Lower lobe of right lung (tissue), 2 donors: Measurements from ENCODE around the gene ASCL3. TPM values are rescaled to one million over a fixed set of nuclear protein-coding genes. Genes with fewer than 3 reads are reported as not detected.
"Not testable (repeated sequence)": the region's sequence is repeated elsewhere in the genome, so short reads cannot be mapped to it uniquely, and the experiment has no call there.

ENCODE experiments used
- ATAC-seq, 2 donors: fragments of 200-7000 bp; cut with Tn5 transposase; one replicate each; pipeline ENCODE4 v1.9.1; 2020 to 2022; ENCODE audit warnings: mild to moderate bottlenecking in 2 of 2, moderate library complexity in 2 of 2
- DNase-seq: peaks from one replicate; pipeline ENCODE4 v3.0.0-alpha.2; 2020
- H3K27ac ChIP-seq: fragments of 200-600 bp; one replicate; pipeline ENCODE4 v1.8.0; 2022
- H3K27me3 ChIP-seq: fragments of 200-600 bp; one replicate; pipeline ENCODE4 v1.8.0; 2022; ENCODE audit warnings: low read depth
- H3K36me3 ChIP-seq: fragments of 200-600 bp; one replicate; pipeline ENCODE4 v1.8.0; 2022; ENCODE audit warnings: mild to moderate bottlenecking
- H3K4me1 ChIP-seq: fragments of 200-600 bp; one replicate; pipeline ENCODE4 v1.8.0; 2022
- H3K4me3 ChIP-seq: fragments of 200-600 bp; one replicate; pipeline ENCODE4 v1.8.0; 2022; ENCODE audit warnings: mild to moderate bottlenecking
- H3K9me3 ChIP-seq: fragments of 200-600 bp; one replicate; pipeline ENCODE4 v1.8.0; 2022
- CTCF ChIP-seq: fragments of 200-600 bp; IDR thresholded peaks from one replicate; pipeline ENCODE4 v1.8.0; 2022; ENCODE audit warnings: antibody characterized with exemption, mild to moderate bottlenecking
- intact Hi-C: fragments of 100-400 bp; cut with DNase I; formaldehyde crosslinking; loops from one replicate; pipeline ENCODE4 v1.11.0; 2022
- total RNA-seq: library from RNA; stranded (reverse); fragmentation: NEBNext Ultra II Directional; extraction: Animal tissue kit (Norgen Biotek cat#: 25700); gene quantifications from one replicate; pipeline ENCODE4 v1.2.1, GENCODE V29; 2021
- donor health status: DM: no; HTN: yes; CAD: no; lungs with severe emphysema.

ASCL3 gene
- total RNA-seq, 1 donor from 2014 or later: not detected

GRCh38 chr11:8937659-8938058, 5.2 kb downstream of the ASCL3 start:
- no peak overlapping the region for H3K27ac ChIP-seq

GRCh38 chr11:8937159-8937558, 5.7 kb downstream of the ASCL3 start:
- no peaks in the 10 kb centered on the region for H3K36me3 ChIP-seq
- no peak for TF ChIP-seq CTCF
- H3K27me3 ChIP-seq: no peaks in the 10 kb centered on the region
- no peak overlapping the region for H3K27ac ChIP-seq
- DNase-seq: no peak
- intact Hi-C loops: no loop called here
- no peak overlapping the region for H3K4me3 ChIP-seq
- no peaks in the 10 kb centered on the region for H3K4me1 ChIP-seq
- no peak for ATAC-seq
- no peaks in the 10 kb centered on the region for H3K9me3 ChIP-seq

More at GRCh38 chr11:8937659-8938058, 5.2 kb downstream of the ASCL3 start:
- ATAC-seq (no peak), DNase-seq (no peak)
- Histone ChIP-seq H3K27me3 (no peaks in the 10 kb centered on the region), H3K4me1 (no peaks in the 10 kb centered on the region), H3K36me3 (no peaks in the 10 kb centered on the region), H3K9me3 (no peaks in the 10 kb centered on the region), H3K4me3 (no peak overlapping the region)
- intact Hi-C loops: no loop called here
- no peak for TF ChIP-seq CTCF

GRCh38 chr11:8935789-8936188, 7.0 kb downstream of the ASCL3 start:
- H3K27ac ChIP-seq, H3K36me3 ChIP-seq, H3K4me3 ChIP-seq, H3K9me3 ChIP-seq, intact Hi-C loops, H3K27me3 ChIP-seq, DNase-seq, ATAC-seq, H3K4me1 ChIP-seq: not testable (repeated sequence)

- Histone ChIP-seq H3K9me3 (no peaks in the 10 kb centered on the region), H3K36me3 (no peaks in the 10 kb centered on the region), H3K4me1 (no peaks in the 10 kb centered on the region), H3K27me3 (no peaks in the 10 kb centered on the region), H3K27ac (no peak overlapping the region), H3K4me3 (no peak overlapping the region)
- ATAC-seq (no peak), DNase-seq (no peak)
- intact Hi-C loops: no loop called here
- TF ChIP-seq CTCF: no peak
Measured at GRCh38 chr11:8934742-8935488, 7.9 kb downstream of the ASCL3 start.

- Histone ChIP-seq H3K4me1 (no peaks in the 10 kb centered on the region), H3K4me3 (no peak overlapping the region), H3K36me3 (no peaks in the 10 kb centered on the region), H3K27me3 (no peaks in the 10 kb centered on the region), H3K27ac (no peak overlapping the region), H3K9me3 (no peaks in the 10 kb centered on the region)
- intact Hi-C loops: no loop called here
- ATAC-seq: no peak
- DNase-seq: no peak
- no peak for TF ChIP-seq CTCF
Measured at GRCh38 chr11:8933931-8934330, 8.9 kb downstream of the ASCL3 start.

GRCh38 chr11:8932564-8933180, 10.1 kb downstream of the ASCL3 start, which contains the start of gene C11orf16:
Gene C11orf16, minus strand, starts transcription at chr11:8932947. Its CDS starts 639 bp downstream, at chr11:8932308.
- ATAC-seq: no peak
- no peak within 1 kb of the TSS for H3K4me3 ChIP-seq
- H3K36me3 ChIP-seq: no peaks in the 10 kb centered on the region
- TF ChIP-seq CTCF: no peak
- H3K27ac ChIP-seq: no peak within 1 kb of the TSS
- H3K27me3 ChIP-seq: no peaks in the 10 kb centered on the region
- H3K4me1 ChIP-seq: no peaks in the 10 kb centered on the region
- H3K9me3 ChIP-seq: no peaks in the 10 kb centered on the region
- no peak for DNase-seq
- intact Hi-C loops: no loop called here
